Liver (tissue), 3 donors: ENCODE data around the gene SARM1.
"Not testable (repeated sequence)": the region's sequence is repeated elsewhere in the genome, so short reads cannot be mapped to it uniquely, and the experiment has no call there.

ENCODE experiments used
- EGR1 ChIP-seq, 2 donors: IDR thresholded peaks; 2 replicates each; pipeline ENCODE4 v1.6.1; 2016 to 2018; ENCODE audit warnings: antibody characterized with exemption in 2 of 2, low read depth in 2 of 2
- GABPA ChIP-seq, 2 donors: IDR thresholded peaks in 1 of 2; conservative IDR thresholded peaks in 1 of 2; 2 replicates each; pipeline ENCODE4 v1.6.1; 2016; ENCODE audit warnings: antibody characterized with exemption in 2 of 2, mild to moderate bottlenecking in 1 of 2, moderate library complexity in 1 of 2
- MAX ChIP-seq: IDR thresholded peaks from 2 replicates; pipeline ENCODE4 v1.6.1; 2016; ENCODE audit warnings: antibody characterized with exemption
- SP1 ChIP-seq: IDR thresholded peaks from 2 replicates; pipeline ENCODE4 v1.6.1; 2018; ENCODE audit warnings: antibody characterized with exemption, mild to moderate bottlenecking
- TAF1 ChIP-seq: conservative IDR thresholded peaks from 2 replicates; pipeline ENCODE4 v1.6.1; 2016; ENCODE audit warnings: antibody characterized with exemption, mild to moderate bottlenecking
- YY1 ChIP-seq: IDR thresholded peaks from 2 replicates; pipeline ENCODE4 v1.6.1; 2016; ENCODE audit warnings: antibody characterized with exemption, mild to moderate bottlenecking
- TF ChIP-seq, protein P1 (sequence below): IDR thresholded peaks from 2 replicates; pipeline ENCODE4 v1.6.1; 2016; ENCODE audit warnings: antibody characterized with exemption
- TF ChIP-seq, protein P2 (sequence below): fragments of 150-350 bp; IDR thresholded peaks from 2 replicates; pipeline ENCODE4 v1.5.1; 2017; ENCODE audit warnings: improper control_type of control experiment, low read depth, low read length; ENCODE audit not compliant: missing input control
- TF ChIP-seq, protein P3 (sequence below): IDR thresholded peaks from 2 replicates; pipeline ENCODE4 v1.6.1; 2016; ENCODE audit warnings: antibody characterized with exemption, mild to moderate bottlenecking
- donor health status: healthy.
- donor health status: healthy.

DNA sequence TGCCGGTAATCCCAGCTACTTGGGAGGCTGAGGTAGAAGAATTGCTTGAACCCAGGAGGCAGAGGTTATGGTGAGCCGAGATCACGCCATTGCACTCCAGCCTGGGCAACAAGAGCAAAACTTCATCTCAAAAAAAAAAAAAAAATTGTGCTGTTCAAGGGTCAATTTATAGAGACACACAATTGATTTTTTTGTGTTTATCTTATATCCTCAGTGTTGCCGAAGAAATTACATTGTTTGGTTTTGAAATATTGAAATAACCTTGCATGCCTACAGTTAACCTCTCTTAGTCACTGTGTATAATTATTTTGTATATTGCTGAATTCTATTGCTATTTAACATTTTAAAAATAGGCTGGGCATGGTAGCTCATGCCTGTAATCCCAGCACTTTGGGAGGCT is 56.5 kb downstream of the SARM1 start:
- TF ChIP-seq, protein P1, sequence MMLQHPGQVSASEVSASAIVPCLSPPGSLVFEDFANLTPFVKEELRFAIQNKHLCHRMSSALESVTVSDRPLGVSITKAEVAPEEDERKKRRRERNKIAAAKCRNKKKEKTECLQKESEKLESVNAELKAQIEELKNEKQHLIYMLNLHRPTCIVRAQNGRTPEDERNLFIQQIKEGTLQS = not testable (repeated sequence)
- TF ChIP-seq GABPA (IDR thresholded peaks at IDR 0.05 in 1 of 2, conservative IDR thresholded peaks at IDR 0.05 in 1 of 2); MAX; YY1; SP1; EGR1 (IDR thresholded peaks at IDR 0.05; ENCODE audit: low read depth in 2 of 2); TAF1: not testable (repeated sequence)
- TF ChIP-seq, protein P2, sequence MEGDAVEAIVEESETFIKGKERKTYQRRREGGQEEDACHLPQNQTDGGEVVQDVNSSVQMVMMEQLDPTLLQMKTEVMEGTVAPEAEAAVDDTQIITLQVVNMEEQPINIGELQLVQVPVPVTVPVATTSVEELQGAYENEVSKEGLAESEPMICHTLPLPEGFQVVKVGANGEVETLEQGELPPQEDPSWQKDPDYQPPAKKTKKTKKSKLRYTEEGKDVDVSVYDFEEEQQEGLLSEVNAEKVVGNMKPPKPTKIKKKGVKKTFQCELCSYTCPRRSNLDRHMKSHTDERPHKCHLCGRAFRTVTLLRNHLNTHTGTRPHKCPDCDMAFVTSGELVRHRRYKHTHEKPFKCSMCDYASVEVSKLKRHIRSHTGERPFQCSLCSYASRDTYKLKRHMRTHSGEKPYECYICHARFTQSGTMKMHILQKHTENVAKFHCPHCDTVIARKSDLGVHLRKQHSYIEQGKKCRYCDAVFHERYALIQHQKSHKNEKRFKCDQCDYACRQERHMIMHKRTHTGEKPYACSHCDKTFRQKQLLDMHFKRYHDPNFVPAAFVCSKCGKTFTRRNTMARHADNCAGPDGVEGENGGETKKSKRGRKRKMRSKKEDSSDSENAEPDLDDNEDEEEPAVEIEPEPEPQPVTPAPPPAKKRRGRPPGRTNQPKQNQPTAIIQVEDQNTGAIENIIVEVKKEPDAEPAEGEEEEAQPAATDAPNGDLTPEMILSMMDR = not testable (repeated sequence)
- TF ChIP-seq, protein P3, sequence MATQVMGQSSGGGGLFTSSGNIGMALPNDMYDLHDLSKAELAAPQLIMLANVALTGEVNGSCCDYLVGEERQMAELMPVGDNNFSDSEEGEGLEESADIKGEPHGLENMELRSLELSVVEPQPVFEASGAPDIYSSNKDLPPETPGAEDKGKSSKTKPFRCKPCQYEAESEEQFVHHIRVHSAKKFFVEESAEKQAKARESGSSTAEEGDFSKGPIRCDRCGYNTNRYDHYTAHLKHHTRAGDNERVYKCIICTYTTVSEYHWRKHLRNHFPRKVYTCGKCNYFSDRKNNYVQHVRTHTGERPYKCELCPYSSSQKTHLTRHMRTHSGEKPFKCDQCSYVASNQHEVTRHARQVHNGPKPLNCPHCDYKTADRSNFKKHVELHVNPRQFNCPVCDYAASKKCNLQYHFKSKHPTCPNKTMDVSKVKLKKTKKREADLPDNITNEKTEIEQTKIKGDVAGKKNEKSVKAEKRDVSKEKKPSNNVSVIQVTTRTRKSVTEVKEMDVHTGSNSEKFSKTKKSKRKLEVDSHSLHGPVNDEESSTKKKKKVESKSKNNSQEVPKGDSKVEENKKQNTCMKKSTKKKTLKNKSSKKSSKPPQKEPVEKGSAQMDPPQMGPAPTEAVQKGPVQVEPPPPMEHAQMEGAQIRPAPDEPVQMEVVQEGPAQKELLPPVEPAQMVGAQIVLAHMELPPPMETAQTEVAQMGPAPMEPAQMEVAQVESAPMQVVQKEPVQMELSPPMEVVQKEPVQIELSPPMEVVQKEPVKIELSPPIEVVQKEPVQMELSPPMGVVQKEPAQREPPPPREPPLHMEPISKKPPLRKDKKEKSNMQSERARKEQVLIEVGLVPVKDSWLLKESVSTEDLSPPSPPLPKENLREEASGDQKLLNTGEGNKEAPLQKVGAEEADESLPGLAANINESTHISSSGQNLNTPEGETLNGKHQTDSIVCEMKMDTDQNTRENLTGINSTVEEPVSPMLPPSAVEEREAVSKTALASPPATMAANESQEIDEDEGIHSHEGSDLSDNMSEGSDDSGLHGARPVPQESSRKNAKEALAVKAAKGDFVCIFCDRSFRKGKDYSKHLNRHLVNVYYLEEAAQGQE = not testable (repeated sequence)
